Mesodermal cell (in vitro differentiated cells): Measurements from ENCODE around the gene PTPRN2.

ENCODE experiments used
- H3K27ac ChIP-seq: 2 replicates; pipeline ENCODE4 v1.7.0; 2013; ENCODE audit warnings: mild to moderate bottlenecking, low read depth, low read length, moderate library complexity; ENCODE audit not compliant: severe bottlenecking
- H3K36me3 ChIP-seq: 2 replicates; pipeline ENCODE4 v1.7.1; 2013; ENCODE audit warnings: mild to moderate bottlenecking, low read length, moderate library complexity; ENCODE audit not compliant: control insufficient read depth, insufficient read depth
- H3K4me1 ChIP-seq: one replicate; pipeline ENCODE4 v1.7.1; 2013; ENCODE audit warnings: mild to moderate bottlenecking, low read length; ENCODE audit not compliant: insufficient read depth, control insufficient read depth, poor library complexity, severe bottlenecking
- H3K4me3 ChIP-seq: 2 replicates; pipeline ENCODE4 v1.7.0; 2013; ENCODE audit warnings: low read length, control low read depth, mild to moderate bottlenecking; ENCODE audit not compliant: insufficient read depth, poor library complexity, severe bottlenecking; ENCODE audit errors: extremely low read depth
- H3K9me3 ChIP-seq: 2 replicates; pipeline ENCODE4 v1.7.1; 2013; ENCODE audit warnings: mild to moderate bottlenecking, low read length, moderate library complexity; ENCODE audit not compliant: control insufficient read depth
- WGBS, 2 experiments: methylation state at CpG; one replicate each; pipeline ENCODE4 v1.1.5; 2013; ENCODE audit warnings: missing lambda C conversion rate in 2 of 2; ENCODE audit not compliant: insufficient coverage in 2 of 2; 5-methylcytosine and 5-hydroxymethylcytosine counted together

The PTPRN2 gene

GRCh38 chr7:157544226-157544625 lies 1043.4 kb downstream of the PTPRN2 start:
- no peaks in the 10 kb centered on the region for H3K36me3 ChIP-seq
- WGBS, 2 experiments = 90 to 91% methylated on average over 19 of the region's 19 CpGs
- no peak overlapping the region for H3K4me3 ChIP-seq
- H3K4me1 ChIP-seq = no peaks in the 10 kb centered on the region
- H3K27ac ChIP-seq = no peak overlapping the region
- H3K9me3 ChIP-seq = peaks cover 55% of the 10 kb centered on the region

- WGBS, 2 experiments = 66 to 73% methylated on average over 9 to 12 of the region's 12 CpGs
- Histone ChIP-seq H3K4me1 (no peaks in the 10 kb centered on the region), H3K27ac (no peak overlapping the region), H3K4me3 (no peak overlapping the region), H3K9me3 (peaks cover 57% of the 10 kb centered on the region), H3K36me3 (no peaks in the 10 kb centered on the region)
Observed at GRCh38 chr7:157543791-157544190, 1043.8 kb downstream of the PTPRN2 start.

- Histone ChIP-seq H3K9me3 (peaks cover 60% of the 10 kb centered on the region), H3K27ac (no peak overlapping the region), H3K36me3 (no peaks in the 10 kb centered on the region), H3K4me1 (no peaks in the 10 kb centered on the region), H3K4me3 (no peak overlapping the region)
- WGBS, 2 experiments = 69 to 82% methylated on average over 10 to 11 of the region's 11 CpGs
Observed at GRCh38 chr7:157543276-157543675, 1044.3 kb downstream of the PTPRN2 start.

- 79 to 84% methylated on average over 24 to 27 of the region's 33 CpGs for WGBS, 2 experiments
Observed at GRCh38 chr7:157542068-157543021, 1045.3 kb downstream of the PTPRN2 start.

GRCh38 chr7:157541295-157542067 lies 1046.1 kb downstream of the PTPRN2 start:
- Histone ChIP-seq H3K27ac (no peak overlapping the region), H3K4me3 (no peak overlapping the region), H3K4me1 (no peaks in the 10 kb centered on the region), H3K36me3 (no peaks in the 10 kb centered on the region), H3K9me3 (peaks cover 58% of the 10 kb centered on the region)
- 84% methylated on average over 16 to 25 of the region's 26 CpGs for WGBS, 2 experiments

More at GRCh38 chr7:157542068-157543021, 1045.3 kb downstream of the PTPRN2 start:
- Histone ChIP-seq H3K27ac (no peak overlapping the region), H3K4me3 (no peak overlapping the region), H3K36me3 (no peaks in the 10 kb centered on the region), H3K9me3 (peaks cover 59% of the 10 kb centered on the region), H3K4me1 (no peaks in the 10 kb centered on the region)

- H3K9me3 ChIP-seq = peaks cover 59% of the 10 kb centered on the region
- no peaks in the 10 kb centered on the region for H3K4me1 ChIP-seq
- H3K27ac ChIP-seq = no peak overlapping the region
- H3K36me3 ChIP-seq = no peaks in the 10 kb centered on the region
- WGBS, 2 experiments = 86% methylated on average over 31 of the region's 32 CpGs
- no peak overlapping the region for H3K4me3 ChIP-seq
Observed at GRCh38 chr7:157540606-157541294, 1046.9 kb downstream of the PTPRN2 start.

- Histone ChIP-seq H3K4me3 (no peak overlapping the region), H3K27ac (no peak overlapping the region), H3K4me1 (no peaks in the 10 kb centered on the region), H3K9me3 (peaks cover 59% of the 10 kb centered on the region), H3K36me3 (no peaks in the 10 kb centered on the region)
- WGBS, 2 experiments = 78 to 84% methylated on average over 15 to 18 of the region's 18 CpGs
Observed at GRCh38 chr7:157540020-157540419, 1047.6 kb downstream of the PTPRN2 start.

GRCh38 chr7:157539521-157539920 lies 1048.1 kb downstream of the PTPRN2 start:
- Histone ChIP-seq H3K4me3 (no peak overlapping the region), H3K27ac (no peak overlapping the region), H3K4me1 (no peaks in the 10 kb centered on the region), H3K9me3 (peaks cover 54% of the 10 kb centered on the region), H3K36me3 (no peaks in the 10 kb centered on the region)
- 79 to 81% methylated on average over 14 to 16 of the region's 19 CpGs for WGBS, 2 experiments

- no peak overlapping the region for H3K4me3 ChIP-seq
- peaks cover 58% of the 10 kb centered on the region for H3K9me3 ChIP-seq
- no peaks in the 10 kb centered on the region for H3K36me3 ChIP-seq
- no peak overlapping the region for H3K27ac ChIP-seq
- no peaks in the 10 kb centered on the region for H3K4me1 ChIP-seq
- WGBS, 2 experiments = 83 to 85% methylated on average over 6 to 8 of the region's 10 CpGs
Observed at GRCh38 chr7:157538735-157539134, 1048.9 kb downstream of the PTPRN2 start.

GRCh38 chr7:157538321-157538720 lies 1049.3 kb downstream of the PTPRN2 start:
- H3K36me3 ChIP-seq = no peaks in the 10 kb centered on the region
- no peaks in the 10 kb centered on the region for H3K4me1 ChIP-seq
- no peak overlapping the region for H3K4me3 ChIP-seq
- 69 to 83% methylated on average over 4 to 8 of the region's 11 CpGs for WGBS, 2 experiments
- H3K27ac ChIP-seq = no peak overlapping the region
- H3K9me3 ChIP-seq = peaks cover 62% of the 10 kb centered on the region
